RKO (cell line): ENCODE measurements around the gene MICU2.
"Not testable (repeated sequence)": the region's sequence is repeated elsewhere in the genome, so short reads cannot be mapped to it uniquely, and the experiment has no call there.

Experiments
- DNase-seq: peaks from one replicate; pipeline ENCODE4 v3.0.0-alpha.2; 2016; ENCODE audit warnings: low spot score

The MICU2 gene

DNA sequence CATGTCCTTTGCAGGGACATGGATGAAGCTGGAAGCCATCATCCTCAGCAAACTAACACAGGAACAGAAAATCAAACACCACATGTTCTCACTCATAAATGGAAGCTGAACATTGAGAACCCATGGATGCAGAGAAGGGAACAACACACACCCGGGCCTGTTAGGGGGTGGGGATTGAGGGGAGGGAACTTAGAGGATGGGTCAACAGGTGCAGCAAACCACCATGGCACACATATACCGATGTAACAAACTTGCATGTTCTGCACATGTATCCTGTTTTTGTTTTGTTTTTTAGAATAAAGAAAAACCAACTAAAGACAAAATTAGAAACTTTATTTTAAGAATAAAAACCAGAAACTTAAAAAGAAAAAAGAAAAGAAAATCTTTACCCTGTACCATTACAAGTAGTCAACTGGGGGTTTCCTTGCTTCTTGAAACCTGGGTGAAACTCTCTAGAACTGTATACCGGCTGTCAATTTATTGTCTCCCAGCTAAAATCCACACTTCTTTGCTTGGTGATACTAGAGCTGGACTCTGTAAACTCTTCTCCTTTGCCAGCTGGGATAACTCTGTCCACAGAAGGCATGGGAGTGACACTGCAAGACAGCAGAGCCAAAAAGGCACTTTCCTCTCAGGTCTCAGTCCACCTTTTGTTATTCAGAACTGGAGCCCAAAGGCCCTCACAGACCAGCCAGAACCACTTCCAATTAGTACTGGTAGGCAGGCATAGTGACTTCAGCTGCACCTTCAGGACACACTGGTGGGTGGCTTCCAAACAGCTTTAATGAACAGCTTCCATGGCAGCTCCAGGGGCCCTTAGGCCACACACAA lies 9.0 kb downstream of the MICU2 start:
- no peak for DNase-seq

GRCh38 chr13:21590665-21591456 lies 13.1 kb downstream of the MICU2 start:
- not testable (repeated sequence) for DNase-seq

DNA sequence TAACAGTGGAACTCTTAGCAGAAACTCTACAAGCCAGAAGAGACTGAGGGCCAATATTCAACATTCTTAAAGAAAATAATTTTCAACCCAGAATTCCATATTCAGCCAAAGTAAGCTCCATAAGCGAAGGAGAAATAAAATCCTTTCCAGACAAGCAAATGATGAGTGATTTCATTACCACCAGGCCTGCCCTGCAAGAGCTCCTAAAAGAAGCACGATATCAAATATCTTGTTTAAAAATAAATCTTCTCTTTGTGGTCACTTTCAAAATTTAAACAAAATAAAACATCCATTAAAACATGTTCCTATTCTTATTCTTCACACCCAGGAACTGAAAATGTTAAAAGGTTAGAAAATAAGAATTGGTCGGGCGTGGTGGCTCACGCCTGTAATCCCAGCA lies 13.7 kb downstream of the MICU2 start:
- no peak for DNase-seq

DNA sequence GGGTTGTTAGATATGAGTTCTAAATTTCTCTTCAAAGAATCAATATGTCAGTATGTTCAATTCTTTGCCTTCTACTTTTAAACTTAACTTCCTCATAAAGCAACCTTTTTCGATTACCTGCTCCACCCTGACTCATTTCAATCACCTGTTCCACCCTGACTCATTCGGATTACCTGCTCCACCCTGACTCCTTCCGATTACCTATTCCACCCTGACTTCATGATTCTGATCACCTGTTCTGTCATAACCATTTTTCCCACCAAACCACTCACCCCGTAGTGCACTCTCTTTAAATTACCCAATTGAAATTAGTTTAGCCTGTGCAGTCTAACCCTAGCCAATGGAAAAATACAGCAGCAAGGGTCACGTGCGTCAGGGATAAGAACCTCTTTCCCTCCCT lies 14.5 kb downstream of the MICU2 start:
- not testable (repeated sequence) for DNase-seq

DNA sequence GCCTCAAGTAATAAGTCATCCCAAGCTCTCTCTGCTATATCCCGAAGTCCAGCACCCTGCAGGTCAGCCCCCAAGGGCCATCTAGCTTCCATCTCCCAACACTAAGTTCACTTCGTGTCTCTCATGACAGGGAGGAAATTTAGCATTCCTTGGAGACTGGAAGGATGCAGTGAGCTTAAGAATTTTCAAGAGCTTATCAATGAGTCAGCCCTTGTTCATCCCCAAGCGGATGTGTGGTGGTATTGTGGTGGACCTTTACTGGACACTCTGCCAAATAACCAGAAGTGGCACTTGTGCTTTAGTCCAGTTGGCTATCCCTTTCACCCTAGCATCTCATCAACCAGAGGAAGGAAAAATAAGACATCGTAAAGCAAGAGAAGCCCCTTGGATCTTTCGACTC lies 15.6 kb downstream of the MICU2 start:
- DNase-seq: peak; percentile 49

- DNase-seq: no peak
These were observed 18.9 kb downstream of the MICU2 start for GRCh38 chr13:21584973-21585592.

DNA sequence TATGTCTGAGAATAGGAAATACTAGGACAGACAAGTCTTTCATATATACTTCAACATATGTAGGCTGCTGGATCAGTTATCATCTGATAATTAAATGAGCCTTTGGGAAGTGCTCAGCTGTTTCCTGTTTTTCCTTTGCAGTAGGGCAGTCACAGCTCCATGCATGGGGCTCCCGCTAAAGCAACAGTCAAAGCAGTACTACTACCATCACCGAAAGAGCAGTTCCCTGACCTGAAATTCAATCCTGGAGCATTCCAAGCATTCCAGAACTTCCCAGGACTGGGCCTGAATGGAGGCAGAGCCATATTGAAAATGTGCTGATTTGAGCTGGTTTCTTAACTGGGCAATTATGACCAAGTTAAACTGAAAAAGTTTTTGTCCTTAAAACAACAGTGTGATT lies 20.5 kb downstream of the MICU2 start:
- no peak for DNase-seq

DNA sequence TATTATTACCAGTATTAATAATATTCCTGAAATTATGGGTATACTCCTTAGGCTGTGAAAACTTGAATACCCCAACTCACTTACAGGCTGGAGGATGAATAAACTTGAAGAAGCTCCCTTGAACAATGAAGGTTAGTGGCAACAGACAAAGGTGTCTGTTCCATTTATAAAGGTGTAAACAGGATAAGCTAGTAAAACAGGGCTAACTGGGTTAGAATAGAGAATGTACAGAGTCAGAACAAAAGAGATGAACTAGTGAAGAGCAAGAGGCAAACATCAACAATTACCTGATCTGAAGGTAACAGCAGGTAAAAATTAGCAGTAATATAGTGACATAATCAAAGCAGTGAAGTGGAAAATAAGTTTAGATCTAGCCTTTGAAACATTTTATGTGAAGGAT lies 23.2 kb downstream of the MICU2 start:
- DNase-seq: no peak

DNA sequence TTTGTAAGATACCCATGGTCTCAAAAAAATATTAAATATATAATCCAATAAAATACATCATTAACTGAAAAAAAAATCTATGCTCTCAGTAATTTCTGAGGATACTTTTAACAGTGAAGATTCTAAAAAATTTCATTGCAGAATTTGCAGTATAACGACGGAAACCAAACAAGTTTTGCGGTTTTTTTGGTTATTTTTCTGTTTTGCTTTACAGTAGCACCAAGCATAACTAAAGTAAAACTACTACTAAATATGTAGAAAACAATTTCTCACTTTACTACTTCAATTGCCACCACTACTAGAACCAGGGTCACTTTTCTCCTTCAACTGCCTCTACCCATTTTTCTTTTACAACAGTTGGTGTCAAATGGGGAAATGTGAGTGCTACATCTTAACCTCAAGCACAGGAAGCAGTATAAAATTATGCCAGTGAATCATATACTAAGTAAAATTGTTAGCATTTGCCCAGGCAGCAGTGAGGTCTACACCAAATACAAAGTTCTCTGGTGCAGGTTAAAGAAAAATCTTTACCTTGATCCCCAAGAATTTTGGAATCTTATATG lies 24.1 kb downstream of the MICU2 start:
- no peak for DNase-seq

- DNase-seq: no peak
These were observed 25.2 kb downstream of the MICU2 start for GRCh38 chr13:21578748-21579147.

GRCh38 chr13:21576426-21576825 lies 27.5 kb downstream of the MICU2 start:
- DNase-seq: peak; percentile 55

DNA sequence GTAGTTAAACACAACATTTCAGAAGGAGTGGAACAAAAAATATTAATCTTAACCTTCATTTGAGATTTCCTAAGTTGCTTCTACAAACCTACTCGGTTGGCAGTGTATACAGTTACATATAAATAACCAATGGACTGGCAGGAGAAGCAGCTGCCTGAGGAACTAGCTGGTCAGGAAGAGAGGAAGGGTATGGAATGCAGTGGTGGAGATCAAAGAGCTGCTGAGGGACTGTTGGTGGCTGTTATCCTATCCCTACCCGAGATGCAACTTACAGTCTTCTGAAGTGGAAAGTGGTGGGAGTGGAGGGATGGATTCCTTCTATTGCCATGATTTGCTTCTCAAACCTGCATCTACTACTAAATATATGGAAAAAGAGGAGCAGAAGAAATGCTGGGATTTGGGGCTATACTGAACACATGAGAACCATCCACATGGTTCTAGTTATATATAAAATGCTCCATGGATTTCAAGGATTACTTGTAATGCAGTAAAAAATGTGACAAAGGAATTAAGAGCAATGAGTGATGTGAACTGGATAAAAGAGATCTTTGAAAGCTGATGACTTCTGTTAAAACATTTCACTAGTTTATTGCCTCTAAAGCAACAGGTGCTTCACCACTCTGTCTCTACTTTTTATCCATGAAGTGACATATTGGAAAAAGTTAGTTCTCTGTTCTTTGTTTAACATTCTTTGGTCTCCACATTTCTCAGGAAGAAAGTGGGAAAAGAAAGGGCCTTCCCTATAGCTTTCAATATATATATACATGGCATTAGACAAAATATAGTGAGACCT lies 29.9 kb downstream of the MICU2 start:
- DNase-seq: no peak

DNA sequence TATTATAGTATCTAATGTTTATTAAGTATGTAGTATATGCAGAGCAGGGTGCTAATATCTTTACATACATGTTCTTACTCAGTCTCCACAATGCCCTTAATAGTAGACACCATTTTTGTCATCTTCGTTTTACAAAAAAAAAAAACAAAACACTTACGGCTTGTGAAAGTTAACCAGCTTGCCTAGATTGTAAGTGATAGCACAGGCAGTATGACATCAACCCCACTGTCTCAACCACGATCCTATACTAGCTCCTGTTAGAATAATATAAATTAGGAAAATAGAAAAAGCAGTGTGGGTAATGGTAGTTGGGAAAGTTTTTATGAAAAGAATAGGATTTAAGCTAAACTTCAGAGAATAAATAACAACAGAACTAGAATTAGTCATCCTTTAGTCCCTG lies 34.3 kb downstream of the MICU2 start:
- DNase-seq: no peak

- no peak for DNase-seq
These were observed 35.1 kb downstream of the MICU2 start for GRCh38 chr13:21568854-21569253.

- DNase-seq: no peak
These were observed 36.3 kb downstream of the MICU2 start for GRCh38 chr13:21567714-21568113.

GRCh38 chr13:21557995-21558394 lies 46.0 kb downstream of the MICU2 start:
- peak; percentile 34 for DNase-seq

DNA sequence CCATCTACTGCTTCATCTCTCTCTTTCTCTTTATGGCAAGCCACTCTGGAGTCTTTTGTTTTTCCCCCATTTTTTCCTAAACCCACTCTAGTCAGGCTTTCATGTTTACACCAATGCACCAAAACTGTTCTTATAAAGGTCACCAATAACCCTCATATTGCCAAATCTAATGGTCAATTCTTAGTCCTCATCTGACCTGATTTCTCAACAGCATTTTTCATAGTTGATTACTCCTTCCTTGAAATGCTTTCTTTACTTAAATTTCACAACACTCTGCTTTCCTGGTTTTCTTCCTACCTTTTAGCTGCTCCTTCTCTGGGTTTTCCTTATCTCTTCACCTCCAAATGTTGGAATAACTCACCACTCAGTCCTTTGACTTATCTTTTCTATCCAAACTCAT lies 47.9 kb downstream of the MICU2 start:
- DNase-seq: no peak

DNA sequence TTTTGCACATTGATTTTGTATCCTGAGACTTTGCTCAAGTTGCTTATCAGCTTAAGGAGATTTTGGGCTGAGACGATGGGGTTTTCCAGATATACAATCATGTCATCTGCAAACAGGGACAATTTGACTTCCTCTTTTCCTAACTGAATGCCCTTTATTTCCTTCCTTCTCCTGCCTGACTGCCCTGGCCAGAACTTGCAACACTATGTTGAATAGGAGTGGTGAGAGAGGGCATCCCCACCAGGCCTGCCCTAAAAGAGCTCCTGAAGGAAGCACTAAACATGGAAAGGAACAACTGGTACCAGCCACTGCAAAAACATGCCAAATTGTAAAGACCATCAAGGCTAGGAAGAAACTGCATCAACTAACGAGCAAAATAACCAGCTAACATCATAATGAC lies 50.7 kb downstream of the MICU2 start:
- DNase-seq: not testable (repeated sequence)

DNA sequence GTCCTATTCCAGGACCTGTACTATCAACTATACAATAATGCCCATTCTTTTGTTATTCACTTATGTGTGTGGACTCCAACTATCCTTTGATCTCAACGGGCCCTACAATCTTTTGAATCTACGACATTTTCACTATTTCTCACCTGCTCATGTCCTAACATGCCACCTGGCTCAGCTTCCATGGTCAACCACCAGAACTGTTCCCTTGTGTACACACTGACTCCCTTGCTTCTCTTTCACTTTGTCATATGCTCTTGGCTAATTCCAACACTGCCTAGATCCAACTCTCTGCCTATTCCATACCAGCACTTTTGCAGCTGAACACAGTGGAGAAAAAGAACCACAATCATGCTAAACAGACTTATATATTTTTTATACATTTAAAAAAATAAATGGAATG lies 53.1 kb downstream of the MICU2 start:
- no peak for DNase-seq

- DNase-seq: no peak
These were observed 54.3 kb downstream of the MICU2 start for GRCh38 chr13:21549633-21550032.

DNA sequence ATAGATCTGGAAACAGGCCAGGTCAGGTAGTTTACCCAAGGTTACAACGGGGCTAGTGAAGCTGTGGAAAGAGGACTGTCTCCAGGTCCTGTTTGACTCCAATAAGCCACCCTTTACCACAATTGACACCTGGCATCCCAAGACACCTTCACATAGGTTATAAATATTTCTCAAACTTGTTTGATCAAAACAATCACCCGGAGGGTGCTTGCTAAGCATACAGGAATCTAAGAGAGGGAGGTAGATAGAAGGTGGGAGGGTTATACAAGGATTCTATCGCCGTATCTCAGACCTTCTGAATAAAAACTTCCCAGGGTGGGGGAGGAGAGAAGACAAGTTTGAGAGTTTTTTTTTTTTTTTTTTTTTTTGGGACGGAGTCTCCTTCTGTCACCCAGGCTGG lies 55.4 kb downstream of the MICU2 start:
- no peak for DNase-seq

DNA sequence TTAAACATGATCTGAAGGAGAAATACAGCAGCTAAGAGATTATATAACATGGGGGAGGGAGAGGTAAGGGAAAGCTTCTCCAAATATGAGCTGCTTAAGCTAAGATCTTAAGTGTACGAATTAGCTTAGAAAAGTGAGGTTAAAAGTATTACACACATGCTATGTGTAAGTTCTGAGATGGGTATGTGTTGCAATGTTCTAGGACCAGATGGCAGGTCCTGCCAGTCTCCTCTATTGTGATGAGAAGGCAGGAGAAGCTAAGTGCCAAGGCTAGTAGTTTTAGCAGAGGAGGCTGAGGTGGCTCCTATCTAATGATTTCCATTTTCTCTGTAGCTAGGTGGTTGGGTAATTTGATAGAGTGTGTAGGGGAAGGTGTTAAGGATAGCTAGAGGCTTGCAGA lies 57.6 kb downstream of the MICU2 start:
- DNase-seq: no peak
